GM06990 (cell line): Measurements from ENCODE around the gene SLC12A8.

Experiments
- DNase-seq: peaks from one replicate; pipeline ENCODE4 v3.0.0-alpha.2; 2011; ENCODE audit not compliant: insufficient read length; ENCODE audit errors: extremely low read depth
- H3K27me3 ChIP-seq: replicated peaks from 2 replicates; pipeline ENCODE4 v1.6.0; 2011; ENCODE audit warnings: low read length; ENCODE audit not compliant: control insufficient read depth, insufficient read depth
- H3K36me3 ChIP-seq: 2 replicates; pipeline ENCODE4 v1.5.1; 2011; ENCODE audit warnings: low read length; ENCODE audit not compliant: control insufficient read depth, insufficient read depth
- H3K4me3 ChIP-seq: replicated peaks from 2 replicates; pipeline ENCODE4 v1.5.1; 2011; ENCODE audit warnings: low read depth, mild to moderate bottlenecking, control low read depth, low read length
- CTCF ChIP-seq: IDR thresholded peaks from 2 replicates; pipeline ENCODE4 v1.5.1; 2011; ENCODE audit warnings: low read length, control low read depth, mild to moderate bottlenecking, inconsistent platforms; ENCODE audit not compliant: insufficient read depth, poor library complexity, severe bottlenecking

Gene SLC12A8

GRCh38 chr3:125156456-125156855 lies 56.1 kb downstream of the SLC12A8 start:
- TF ChIP-seq CTCF = no peak
- no peak overlapping the region for H3K4me3 ChIP-seq
- no peak for DNase-seq
- H3K27me3 ChIP-seq = no peaks in the 10 kb centered on the region
- no peaks in the 10 kb centered on the region for H3K36me3 ChIP-seq

- no peak for DNase-seq
- Histone ChIP-seq H3K27me3 (no peaks in the 10 kb centered on the region), H3K4me3 (no peak overlapping the region), H3K36me3 (no peaks in the 10 kb centered on the region)
- no peak for TF ChIP-seq CTCF
Observed at GRCh38 chr3:125154800-125155269, 57.7 kb downstream of the SLC12A8 start.

GRCh38 chr3:125154110-125154509 lies 58.4 kb downstream of the SLC12A8 start:
- Histone ChIP-seq H3K27me3 (no peaks in the 10 kb centered on the region), H3K36me3 (no peaks in the 10 kb centered on the region), H3K4me3 (no peak overlapping the region)
- no peak for DNase-seq
- no peak for TF ChIP-seq CTCF

- no peak for DNase-seq
- TF ChIP-seq CTCF = no peak
- H3K36me3 ChIP-seq = no peaks in the 10 kb centered on the region
- H3K4me3 ChIP-seq = no peak overlapping the region
- H3K27me3 ChIP-seq = no peaks in the 10 kb centered on the region
Observed at GRCh38 chr3:125152951-125153350, 59.6 kb downstream of the SLC12A8 start.

- TF ChIP-seq CTCF = no peak
- Histone ChIP-seq H3K36me3 (no peaks in the 10 kb centered on the region), H3K27me3 (no peaks in the 10 kb centered on the region), H3K4me3 (no peak overlapping the region)
- no peak for DNase-seq
Observed at GRCh38 chr3:125151916-125152315, 60.6 kb downstream of the SLC12A8 start.

GRCh38 chr3:125151442-125151817 lies 61.1 kb downstream of the SLC12A8 start:
- no peak for TF ChIP-seq CTCF
- H3K4me3 ChIP-seq = no peak overlapping the region

More at GRCh38 chr3:125151442-125151817, 61.1 kb downstream of the SLC12A8 start:
- Histone ChIP-seq H3K36me3 (no peaks in the 10 kb centered on the region), H3K27me3 (no peaks in the 10 kb centered on the region)
- DNase-seq = no peak
